Measurements from ENCODE around the gene GRM7. TPM values are rescaled to one million over a fixed set of nuclear protein-coding genes. Genes with fewer than 3 reads are reported as not detected.

GRM7 gene
- polyA plus RNA-seq, 6 donors from 2014 or later = not detected

GRCh38 chr3:7760718-7761117 lies 899.8 kb downstream of the GRM7 start:
- no peaks in the 10 kb centered on the region for H3K36me3 Mint-ChIP-seq
- no peak overlapping the region for H3K4me3 Mint-ChIP-seq
- H3K4me1 Mint-ChIP-seq = no peaks in the 10 kb centered on the region
- no peaks in the 10 kb centered on the region for H3K27me3 Mint-ChIP-seq
- H3K27ac Mint-ChIP-seq = no peak overlapping the region
- peaks cover 5 to 25% (median 11%) of the 10 kb centered on the region in 7 donors for H3K9me3 Mint-ChIP-seq
- DNase-seq = no peak
- no peak for ATAC-seq (ENCODE audit: low read depth in 2 of 2)

GRCh38 chr3:7764115-7764514 lies 903.2 kb downstream of the GRM7 start:
- Mint-ChIP-seq H3K4me1 (no peaks in the 10 kb centered on the region), H3K36me3 (no peaks in the 10 kb centered on the region), H3K27ac (no peak overlapping the region), H3K9me3 (peaks cover 8 to 33% (median 17%) of the 10 kb centered on the region in 7 donors), H3K4me3 (no peak overlapping the region), H3K27me3 (no peaks in the 10 kb centered on the region)
- DNase-seq (no peak), ATAC-seq (ENCODE audit: low read depth in 2 of 2) (no peak)

GRCh38 chr3:7766530-7766929 lies 905.6 kb downstream of the GRM7 start:
- Mint-ChIP-seq H3K4me3 (no peak overlapping the region), H3K36me3 (no peaks in the 10 kb centered on the region), H3K9me3 (peaks cover 8 to 34% (median 15%) of the 10 kb centered on the region in 7 donors), H3K27ac (no peak overlapping the region), H3K4me1 (no peaks in the 10 kb centered on the region), H3K27me3 (no peaks in the 10 kb centered on the region)
- ATAC-seq (ENCODE audit: low read depth in 2 of 2) (no peak), DNase-seq (no peak)

GRCh38 chr3:7779331-7779730 lies 918.4 kb downstream of the GRM7 start:
- no peak for ATAC-seq (ENCODE audit: low read depth in 2 of 2)
- Mint-ChIP-seq H3K4me1 (no peaks in the 10 kb centered on the region), H3K27me3 (no peaks in the 10 kb centered on the region), H3K36me3 (no peaks in the 10 kb centered on the region), H3K4me3 (no peak overlapping the region), H3K27ac (no peak overlapping the region), H3K9me3 (peaks cover 0 to 10% (median 2%) of the 10 kb centered on the region in 7 donors)
- DNase-seq = no peak

- no peak overlapping the region for H3K4me3 Mint-ChIP-seq
- no peak overlapping the region for H3K27ac Mint-ChIP-seq
- no peaks in the 10 kb centered on the region for H3K36me3 Mint-ChIP-seq
- no peak for ATAC-seq (ENCODE audit: low read depth in 2 of 2)
- H3K4me1 Mint-ChIP-seq = no peaks in the 10 kb centered on the region
- H3K9me3 Mint-ChIP-seq = peaks cover 0 to 10% (median 4%) of the 10 kb centered on the region in 7 donors
- DNase-seq = no peak
- H3K27me3 Mint-ChIP-seq = no peaks in the 10 kb centered on the region
These were observed 920.5 kb downstream of the GRM7 start for GRCh38 chr3:7781395-7781794.

- ATAC-seq (ENCODE audit: low read depth in 2 of 2) = no peak
- Mint-ChIP-seq H3K9me3 (peaks cover 2 to 15% (median 6%) of the 10 kb centered on the region in 7 donors), H3K4me3 (no peak overlapping the region)
These were observed 927.2 kb downstream of the GRM7 start for GRCh38 chr3:7787871-7788828.

GRCh38 chr3:7788881-7789280 lies 928.0 kb downstream of the GRM7 start:
- H3K4me3 Mint-ChIP-seq = no peak overlapping the region
- H3K4me1 Mint-ChIP-seq = no peaks in the 10 kb centered on the region
- DNase-seq (no peak), ATAC-seq (ENCODE audit: low read depth in 2 of 2) (no peak)
- no peak overlapping the region for H3K27ac Mint-ChIP-seq
- peaks cover 0 to 15% (median 7%) of the 10 kb centered on the region in 7 donors for H3K9me3 Mint-ChIP-seq
- no peaks in the 10 kb centered on the region for H3K27me3 Mint-ChIP-seq
- H3K36me3 Mint-ChIP-seq = no peaks in the 10 kb centered on the region

More at GRCh38 chr3:7787871-7788828, 927.2 kb downstream of the GRM7 start:
- no peak overlapping the region for H3K27ac Mint-ChIP-seq
- H3K27me3 Mint-ChIP-seq = no peaks in the 10 kb centered on the region
- H3K4me1 Mint-ChIP-seq = no peaks in the 10 kb centered on the region
- H3K36me3 Mint-ChIP-seq = no peaks in the 10 kb centered on the region
- DNase-seq = no peak

GRCh38 chr3:7789324-7789723 lies 928.4 kb downstream of the GRM7 start:
- H3K27ac Mint-ChIP-seq = no peak overlapping the region
- no peaks in the 10 kb centered on the region for H3K36me3 Mint-ChIP-seq
- ATAC-seq (ENCODE audit: low read depth in 2 of 2) = no peak
- no peaks in the 10 kb centered on the region for H3K4me1 Mint-ChIP-seq
- no peaks in the 10 kb centered on the region for H3K27me3 Mint-ChIP-seq
- H3K9me3 Mint-ChIP-seq = peaks cover 0 to 15% (median 7%) of the 10 kb centered on the region in 7 donors
- DNase-seq = no peak
- H3K4me3 Mint-ChIP-seq = no peak overlapping the region

- ATAC-seq (ENCODE audit: low read depth in 2 of 2) (no peak), DNase-seq (no peak)
- Mint-ChIP-seq H3K4me1 (no peaks in the 10 kb centered on the region), H3K9me3 (peaks cover 0 to 15% (median 6%) of the 10 kb centered on the region in 7 donors), H3K27me3 (no peaks in the 10 kb centered on the region), H3K4me3 (no peak overlapping the region), H3K27ac (no peak overlapping the region), H3K36me3 (no peaks in the 10 kb centered on the region)
These were observed 929.2 kb downstream of the GRM7 start for GRCh38 chr3:7790141-7790540.
